Rectal smooth muscle tissue (tissue), 1 donor: ENCODE data around the gene KIAA0232.

ENCODE experiments used
- H3K27ac ChIP-seq: one replicate; pipeline ENCODE4 v1.7.0; 2013; ENCODE audit warnings: low read depth, low read length, inconsistent platforms
- H3K27me3 ChIP-seq: one replicate; pipeline ENCODE4 v1.7.0; 2013; ENCODE audit warnings: low read length; ENCODE audit not compliant: control insufficient read depth, insufficient read depth
- H3K36me3 ChIP-seq: one replicate; pipeline ENCODE4 v1.7.0; 2013; ENCODE audit warnings: low read length; ENCODE audit not compliant: control insufficient read depth, insufficient read depth
- H3K4me1 ChIP-seq: one replicate; pipeline ENCODE4 v1.7.0; 2013; ENCODE audit warnings: low read length; ENCODE audit not compliant: control insufficient read depth, insufficient read depth
- H3K4me3 ChIP-seq: one replicate; pipeline ENCODE4 v1.7.0; 2013; ENCODE audit warnings: low read length
- H3K9ac ChIP-seq: one replicate; pipeline ENCODE4 v1.7.0; 2013; ENCODE audit warnings: low read length

KIAA0232 gene, protein sequence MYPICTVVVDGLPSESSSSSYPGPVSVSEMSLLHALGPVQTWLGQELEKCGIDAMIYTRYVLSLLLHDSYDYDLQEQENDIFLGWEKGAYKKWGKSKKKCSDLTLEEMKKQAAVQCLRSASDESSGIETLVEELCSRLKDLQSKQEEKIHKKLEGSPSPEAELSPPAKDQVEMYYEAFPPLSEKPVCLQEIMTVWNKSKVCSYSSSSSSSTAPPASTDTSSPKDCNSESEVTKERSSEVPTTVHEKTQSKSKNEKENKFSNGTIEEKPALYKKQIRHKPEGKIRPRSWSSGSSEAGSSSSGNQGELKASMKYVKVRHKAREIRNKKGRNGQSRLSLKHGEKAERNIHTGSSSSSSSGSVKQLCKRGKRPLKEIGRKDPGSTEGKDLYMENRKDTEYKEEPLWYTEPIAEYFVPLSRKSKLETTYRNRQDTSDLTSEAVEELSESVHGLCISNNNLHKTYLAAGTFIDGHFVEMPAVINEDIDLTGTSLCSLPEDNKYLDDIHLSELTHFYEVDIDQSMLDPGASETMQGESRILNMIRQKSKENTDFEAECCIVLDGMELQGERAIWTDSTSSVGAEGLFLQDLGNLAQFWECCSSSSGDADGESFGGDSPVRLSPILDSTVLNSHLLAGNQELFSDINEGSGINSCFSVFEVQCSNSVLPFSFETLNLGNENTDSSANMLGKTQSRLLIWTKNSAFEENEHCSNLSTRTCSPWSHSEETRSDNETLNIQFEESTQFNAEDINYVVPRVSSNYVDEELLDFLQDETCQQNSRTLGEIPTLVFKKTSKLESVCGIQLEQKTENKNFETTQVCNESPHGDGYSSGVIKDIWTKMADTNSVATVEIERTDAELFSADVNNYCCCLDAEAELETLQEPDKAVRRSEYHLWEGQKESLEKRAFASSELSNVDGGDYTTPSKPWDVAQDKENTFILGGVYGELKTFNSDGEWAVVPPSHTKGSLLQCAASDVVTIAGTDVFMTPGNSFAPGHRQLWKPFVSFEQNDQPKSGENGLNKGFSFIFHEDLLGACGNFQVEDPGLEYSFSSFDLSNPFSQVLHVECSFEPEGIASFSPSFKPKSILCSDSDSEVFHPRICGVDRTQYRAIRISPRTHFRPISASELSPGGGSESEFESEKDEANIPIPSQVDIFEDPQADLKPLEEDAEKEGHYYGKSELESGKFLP (N-terminal part only)

GRCh38 chr4:6782147-6782845 lies at the start of gene KIAA0232:
Gene KIAA0232, plus strand, starts transcription at chr4:6782727. Its CDS starts 41,727 bp downstream, at chr4:6824454.
- Histone ChIP-seq H3K4me1 (peaks cover 8% of the 10 kb centered on the region), H3K4me3 (peak within 1 kb of the TSS; percentile 88), H3K27ac (peak within 1 kb of the TSS; percentile 97), H3K36me3 (no peaks in the 10 kb centered on the region), H3K27me3 (no peaks in the 10 kb centered on the region), H3K9ac (peak within 1 kb of the TSS; percentile 93)

GRCh38 chr4:6733358-6734164 lies 49.0 kb upstream of the KIAA0232 start:
- no peak overlapping the region for H3K27ac ChIP-seq
- no peaks in the 10 kb centered on the region for H3K36me3 ChIP-seq
- H3K4me1 ChIP-seq = no peaks in the 10 kb centered on the region
- H3K4me3 ChIP-seq = no peak overlapping the region
- H3K9ac ChIP-seq = no peak overlapping the region
- no peaks in the 10 kb centered on the region for H3K27me3 ChIP-seq

DNA sequence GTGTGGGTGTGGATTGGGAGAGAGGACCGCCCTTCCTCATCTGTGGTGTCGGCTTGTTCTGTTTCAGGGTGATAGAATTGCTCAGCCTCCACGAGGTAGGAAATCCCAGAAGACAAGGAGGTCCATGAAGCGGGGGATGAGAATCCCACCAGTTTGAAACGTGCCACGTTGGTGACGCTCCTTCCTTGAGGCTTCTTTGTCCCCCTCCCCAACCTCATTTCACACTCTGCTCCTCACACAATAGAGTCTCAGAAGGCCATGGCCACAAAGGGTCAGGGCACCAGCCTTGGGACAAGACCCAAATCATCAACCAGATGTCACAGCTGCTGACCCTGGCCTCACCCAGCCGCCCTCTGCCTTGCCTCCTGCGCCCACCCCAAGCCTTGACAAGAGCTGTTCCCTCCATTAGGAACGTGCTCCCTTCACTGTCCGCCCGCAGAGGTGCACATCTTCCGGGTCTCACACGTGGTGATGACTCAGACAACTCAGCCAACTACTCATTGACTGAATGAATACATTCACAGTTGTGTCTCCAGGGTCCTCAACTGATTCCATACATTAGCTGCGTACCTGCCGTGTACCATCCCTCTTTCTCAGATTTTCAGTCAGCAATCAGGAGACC lies 48.3 kb upstream of the KIAA0232 start:
- H3K4me3 ChIP-seq = no peak overlapping the region
- H3K27me3 ChIP-seq = no peaks in the 10 kb centered on the region
- no peak overlapping the region for H3K27ac ChIP-seq
- no peaks in the 10 kb centered on the region for H3K4me1 ChIP-seq
- H3K9ac ChIP-seq = no peak overlapping the region
- no peaks in the 10 kb centered on the region for H3K36me3 ChIP-seq

DNA sequence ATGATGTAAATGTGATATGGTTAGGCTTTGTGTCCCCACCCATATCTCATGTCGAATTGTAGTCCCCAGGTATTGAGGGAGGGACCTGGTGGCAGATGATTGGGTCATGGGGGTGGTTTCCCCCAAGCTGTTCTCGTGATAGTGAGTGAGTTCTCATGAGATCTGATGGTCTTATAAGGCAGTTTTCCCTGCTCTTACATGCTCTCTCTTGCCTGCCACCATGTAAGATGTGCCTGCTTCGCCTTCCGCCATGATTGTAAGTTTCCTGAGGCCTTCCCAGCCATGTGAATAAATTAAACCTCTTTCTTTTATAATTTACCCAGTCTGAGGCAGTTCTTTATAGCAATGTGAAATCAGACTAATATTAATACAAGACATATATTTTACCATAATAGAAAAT lies 42.6 kb upstream of the KIAA0232 start:
- Histone ChIP-seq H3K27me3 (no peaks in the 10 kb centered on the region), H3K4me3 (no peak overlapping the region), H3K9ac (no peak overlapping the region), H3K4me1 (no peaks in the 10 kb centered on the region), H3K27ac (no peak overlapping the region), H3K36me3 (no peaks in the 10 kb centered on the region)

DNA sequence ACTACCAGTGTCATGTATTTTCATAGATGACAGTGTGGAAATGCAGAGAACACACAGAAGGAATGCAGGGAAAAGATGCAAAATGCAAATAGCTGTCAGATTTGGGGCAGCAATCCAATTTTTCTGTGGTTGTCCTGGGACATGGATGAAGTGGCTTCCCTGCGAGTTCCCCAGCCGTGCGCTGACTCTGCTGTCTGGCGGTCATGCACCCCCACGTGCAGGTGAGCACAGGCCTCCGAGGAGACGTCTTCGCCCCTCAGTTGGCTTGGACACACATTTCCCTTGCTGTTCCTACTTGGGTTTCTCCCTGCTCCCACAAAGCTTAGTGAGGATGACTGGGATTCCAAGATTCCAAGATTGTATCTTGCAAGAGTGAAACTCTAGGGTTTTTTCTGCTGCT lies 42.2 kb upstream of the KIAA0232 start:
- Histone ChIP-seq H3K4me3 (no peak overlapping the region), H3K27me3 (no peaks in the 10 kb centered on the region), H3K27ac (no peak overlapping the region), H3K36me3 (no peaks in the 10 kb centered on the region), H3K4me1 (no peaks in the 10 kb centered on the region), H3K9ac (no peak overlapping the region)

GRCh38 chr4:6742507-6742906 lies 40.0 kb upstream of the KIAA0232 start:
- Histone ChIP-seq H3K9ac (no peak overlapping the region), H3K27me3 (no peaks in the 10 kb centered on the region), H3K36me3 (no peaks in the 10 kb centered on the region), H3K27ac (no peak overlapping the region), H3K4me1 (no peaks in the 10 kb centered on the region), H3K4me3 (no peak overlapping the region)

DNA sequence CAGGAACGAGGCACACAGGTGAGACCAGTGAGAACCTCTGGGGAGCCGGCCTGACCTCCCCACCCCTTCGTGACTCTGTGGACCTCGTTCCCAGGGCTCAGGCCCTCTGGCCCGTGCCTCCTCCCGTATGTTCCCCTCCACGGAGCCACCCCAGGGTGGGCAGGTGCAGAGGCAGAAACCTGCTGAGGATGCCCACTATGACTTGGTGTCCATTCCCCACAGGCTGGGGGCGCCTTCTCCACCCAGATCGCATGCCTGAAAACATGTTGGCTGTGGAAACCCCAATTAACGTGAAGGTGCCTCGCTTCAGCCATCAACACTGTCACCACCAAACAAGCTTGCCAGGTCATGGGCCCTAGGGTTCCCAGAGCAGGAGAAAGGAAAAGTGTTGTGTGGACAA lies 39.5 kb upstream of the KIAA0232 start:
- Histone ChIP-seq H3K4me1 (no peaks in the 10 kb centered on the region), H3K27ac (no peak overlapping the region), H3K9ac (no peak overlapping the region), H3K27me3 (no peaks in the 10 kb centered on the region), H3K36me3 (no peaks in the 10 kb centered on the region), H3K4me3 (no peak overlapping the region)

DNA sequence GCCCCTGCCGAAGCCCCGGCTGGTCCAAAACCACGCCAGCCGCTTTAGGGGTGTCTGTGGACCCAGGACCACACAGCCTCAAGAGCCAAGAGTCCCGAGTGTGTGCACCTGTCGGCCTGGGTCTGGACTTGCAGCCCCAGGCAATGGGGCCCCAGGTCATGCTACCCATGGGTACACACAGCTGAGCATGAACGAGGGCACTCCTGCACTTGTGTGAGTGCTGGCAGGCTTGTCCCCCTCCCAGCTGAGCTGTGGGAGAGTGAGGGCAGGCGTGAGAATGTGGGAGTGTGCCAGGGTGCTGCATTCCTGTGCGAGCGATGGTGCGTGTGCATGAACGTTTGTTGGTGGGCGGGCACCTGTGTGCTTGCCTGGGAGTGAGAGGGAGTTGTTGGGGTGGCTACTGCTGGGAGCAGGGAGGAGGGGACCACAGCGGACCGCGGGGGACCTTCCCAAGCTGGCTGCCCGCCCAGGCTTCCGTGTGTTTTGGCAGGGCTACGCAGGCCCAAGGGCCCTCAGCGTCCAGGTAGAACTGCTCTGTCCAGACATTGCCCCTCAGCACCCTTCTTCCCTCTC lies 35.7 kb upstream of the KIAA0232 start:
- Histone ChIP-seq H3K4me1 (no peaks in the 10 kb centered on the region), H3K9ac (no peak overlapping the region), H3K27me3 (no peaks in the 10 kb centered on the region), H3K4me3 (no peak overlapping the region), H3K36me3 (no peaks in the 10 kb centered on the region), H3K27ac (no peak overlapping the region)

GRCh38 chr4:6747294-6748051 lies 35.1 kb upstream of the KIAA0232 start:
- no peaks in the 10 kb centered on the region for H3K4me1 ChIP-seq
- peak overlapping the region; percentile 24 for H3K4me3 ChIP-seq
- no peaks in the 10 kb centered on the region for H3K36me3 ChIP-seq
- H3K27me3 ChIP-seq = no peaks in the 10 kb centered on the region
- no peak overlapping the region for H3K9ac ChIP-seq
- H3K27ac ChIP-seq = no peak overlapping the region

DNA sequence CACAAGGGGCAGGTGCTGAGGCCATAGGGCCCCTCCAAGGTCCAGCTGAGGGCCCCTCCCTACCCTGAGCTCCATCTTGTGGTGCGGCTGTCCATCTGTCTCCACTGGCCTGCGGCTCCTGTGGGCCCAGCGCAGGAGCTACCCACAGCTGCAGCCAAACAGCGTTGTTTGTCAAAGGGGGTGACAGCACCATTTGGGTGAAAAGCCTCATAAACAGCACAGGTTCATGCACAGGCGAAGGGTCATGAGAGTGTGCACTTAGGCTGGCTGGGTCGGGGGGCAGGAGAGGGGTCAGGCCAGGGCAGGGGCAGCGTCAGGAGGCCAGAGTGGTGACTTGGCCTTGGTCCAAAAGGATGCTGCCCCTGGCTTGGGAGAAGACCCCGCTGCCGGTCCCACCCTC lies 34.2 kb upstream of the KIAA0232 start:
- Histone ChIP-seq H3K27me3 (no peaks in the 10 kb centered on the region), H3K4me1 (no peaks in the 10 kb centered on the region), H3K36me3 (no peaks in the 10 kb centered on the region), H3K4me3 (no peak overlapping the region), H3K27ac (no peak overlapping the region), H3K9ac (no peak overlapping the region)
